Measurements from ENCODE around the gene SRD5A1. TPM values are rescaled to one million over a fixed set of nuclear protein-coding genes. Genes with fewer than 3 reads are reported as not detected.

The SRD5A1 gene
- total RNA-seq = 7.9 and 9.6 TPM in 2 replicates

GRCh38 chr5:6632888-6633468, at the start of gene SRD5A1, which contains the start of gene NSUN2:
Gene SRD5A1 (plus strand): TSS chr5:6633440. CDS start chr5:6633577, 137 bp downstream.
Gene NSUN2 (minus strand): TSS chr5:6633044. CDS start chr5:6632979, 65 bp downstream.

GRCh38 chr5:6713274-6714225, 80.3 kb downstream of the SRD5A1 start, which contains the start of gene TENT4A:
Gene TENT4A (plus strand): TSS chr5:6713432. CDS start chr5:6713984, 552 bp downstream.

Other genes starting within 250 kb of the SRD5A1 start
- gene UBE2QL1, start 184.6 kb upstream of the SRD5A1 start, total RNA-seq = not detected in 2 replicates
- gene NSUN2, start 396 bp upstream of the SRD5A1 start, total RNA-seq = 35.6 and 41.9 TPM in 2 replicates
- 10.4 and 19.0 TPM in 2 replicates for gene TENT4A, start 80.0 kb downstream of the SRD5A1 start, total RNA-seq

Data from cardiac atrium fibroblast (primary cell).